Colonic mucosa (tissue), 4 donors: ENCODE data around the gene PARP1. TPM values are rescaled to one million over a fixed set of nuclear protein-coding genes. Genes with fewer than 3 reads are reported as not detected.

ENCODE experiments used
- DNase-seq: peaks from one replicate; pipeline ENCODE4 v3.0.0-alpha.2; 2020
- H3K27ac ChIP-seq: fragments of 200-600 bp; one replicate; pipeline ENCODE4 v1.8.0; 2021
- H3K27me3 ChIP-seq: fragments of 200-600 bp; one replicate; pipeline ENCODE4 v1.8.0; 2021
- H3K36me3 ChIP-seq: fragments of 200-600 bp; one replicate; pipeline ENCODE4 v1.8.0; 2021
- H3K4me1 ChIP-seq: fragments of 200-600 bp; one replicate; pipeline ENCODE4 v1.8.0; 2021; ENCODE audit warnings: mild to moderate bottlenecking
- H3K4me3 ChIP-seq: fragments of 200-600 bp; one replicate; pipeline ENCODE4 v1.8.0; 2021
- H3K9ac ChIP-seq, 2 donors: one replicate each; pipeline ENCODE4 v1.7.0; 2013; ENCODE audit warnings: control low read depth in 2 of 2, low read depth in 2 of 2, low read length in 2 of 2
- H3K9me3 ChIP-seq: fragments of 200-600 bp; one replicate; pipeline ENCODE4 v1.8.0; 2021
- intact Hi-C: fragments of 100-400 bp; cut with DNase I; formaldehyde crosslinking; loops from one replicate; pipeline ENCODE4 v1.14.1; 2022
- total RNA-seq, 2 donors: library from RNA; stranded (reverse); fragmentation: NEBNext Ultra II Directional in 1 of 2; extraction: Animal tissue kit (Norgen Biotek cat#: 25700) in 1 of 2; gene quantifications; one replicate each; pipeline ENCODE4 v1.2.1, GENCODE V29; 2021
- TF ChIP-seq, protein P1 (sequence below): fragments of 200-600 bp; IDR thresholded peaks from one replicate; pipeline ENCODE4 v1.8.0; 2022; ENCODE audit warnings: antibody characterized with exemption, mild to moderate bottlenecking
- donor health status: healthy.
- donor health status: DM: no; HTN: no; CAD: no.
- donor health status: DM: no; HTN: no; CAD: no.

The PARP1 gene
- total RNA-seq, 2 donors from 2014 or later = 56.7 to 96.3 TPM

DNA sequence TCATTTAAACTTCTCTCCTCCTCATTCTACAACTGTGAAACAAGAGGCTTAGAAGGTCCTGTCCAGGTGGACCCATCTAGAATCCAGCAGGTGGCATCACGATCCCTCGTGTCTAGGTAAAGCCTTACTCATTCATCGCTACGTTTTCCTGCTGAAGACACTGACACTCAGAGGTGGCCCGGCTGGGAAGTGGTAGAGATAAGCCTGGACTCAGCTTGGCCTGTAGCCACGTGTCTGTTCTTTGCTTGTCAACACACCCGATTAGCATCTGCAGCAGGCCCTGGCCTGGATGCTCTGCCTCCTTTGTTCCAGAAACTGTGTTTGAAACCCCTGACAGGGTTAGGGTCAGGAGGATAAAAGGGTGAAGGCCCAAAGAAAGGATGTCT, 43.4 kb downstream of the PARP1 start:
- no peaks in the 10 kb centered on the region for H3K4me1 ChIP-seq
- TF ChIP-seq, protein P1, sequence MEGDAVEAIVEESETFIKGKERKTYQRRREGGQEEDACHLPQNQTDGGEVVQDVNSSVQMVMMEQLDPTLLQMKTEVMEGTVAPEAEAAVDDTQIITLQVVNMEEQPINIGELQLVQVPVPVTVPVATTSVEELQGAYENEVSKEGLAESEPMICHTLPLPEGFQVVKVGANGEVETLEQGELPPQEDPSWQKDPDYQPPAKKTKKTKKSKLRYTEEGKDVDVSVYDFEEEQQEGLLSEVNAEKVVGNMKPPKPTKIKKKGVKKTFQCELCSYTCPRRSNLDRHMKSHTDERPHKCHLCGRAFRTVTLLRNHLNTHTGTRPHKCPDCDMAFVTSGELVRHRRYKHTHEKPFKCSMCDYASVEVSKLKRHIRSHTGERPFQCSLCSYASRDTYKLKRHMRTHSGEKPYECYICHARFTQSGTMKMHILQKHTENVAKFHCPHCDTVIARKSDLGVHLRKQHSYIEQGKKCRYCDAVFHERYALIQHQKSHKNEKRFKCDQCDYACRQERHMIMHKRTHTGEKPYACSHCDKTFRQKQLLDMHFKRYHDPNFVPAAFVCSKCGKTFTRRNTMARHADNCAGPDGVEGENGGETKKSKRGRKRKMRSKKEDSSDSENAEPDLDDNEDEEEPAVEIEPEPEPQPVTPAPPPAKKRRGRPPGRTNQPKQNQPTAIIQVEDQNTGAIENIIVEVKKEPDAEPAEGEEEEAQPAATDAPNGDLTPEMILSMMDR = no peak
- intact Hi-C loops = no loop called here
- H3K27me3 ChIP-seq = no peaks in the 10 kb centered on the region
- H3K4me3 ChIP-seq = no peak overlapping the region
- no peak for DNase-seq
- no peak overlapping the region for H3K27ac ChIP-seq
- peaks cover 19% of the 10 kb centered on the region for H3K36me3 ChIP-seq
- no peaks in the 10 kb centered on the region for H3K9me3 ChIP-seq
- no peak overlapping the region for H3K9ac ChIP-seq

DNA sequence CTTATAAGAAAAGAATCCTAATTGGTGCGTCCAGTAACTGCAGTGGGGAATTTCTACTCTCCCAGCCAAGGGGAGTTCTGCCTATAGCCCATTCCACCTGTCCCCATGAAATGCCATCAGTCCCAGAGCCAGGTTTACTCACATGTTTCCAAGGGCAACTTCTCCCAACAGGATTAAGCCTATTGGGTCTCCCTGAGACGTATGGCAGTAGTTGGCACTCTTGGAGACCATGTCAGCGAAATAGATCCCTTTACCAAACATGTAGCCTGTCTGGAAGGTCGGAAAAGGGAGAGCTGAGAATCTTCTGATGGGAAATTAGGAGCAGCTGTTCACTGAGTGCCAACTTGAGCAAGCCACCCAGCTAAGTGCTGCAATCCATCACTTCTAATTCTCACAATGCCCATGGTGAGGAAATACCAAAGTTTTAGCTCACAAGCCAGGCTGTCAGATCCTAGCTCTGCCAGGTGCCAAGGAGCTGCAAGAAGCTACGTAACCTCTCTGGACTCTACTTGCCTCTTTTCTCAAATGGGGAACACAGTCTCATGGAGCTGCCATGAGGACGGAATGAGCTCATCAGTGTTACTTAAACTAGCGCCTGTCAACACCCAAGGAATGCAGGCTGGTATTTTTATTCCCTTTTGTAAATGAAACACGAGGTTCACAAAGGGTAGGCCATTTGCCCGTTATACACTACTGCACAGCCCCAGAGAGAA, 43.9 kb downstream of the PARP1 start:
- peaks cover 19% of the 10 kb centered on the region for H3K36me3 ChIP-seq
- no peak overlapping the region for H3K27ac ChIP-seq
- H3K4me3 ChIP-seq = no peak overlapping the region

DNA sequence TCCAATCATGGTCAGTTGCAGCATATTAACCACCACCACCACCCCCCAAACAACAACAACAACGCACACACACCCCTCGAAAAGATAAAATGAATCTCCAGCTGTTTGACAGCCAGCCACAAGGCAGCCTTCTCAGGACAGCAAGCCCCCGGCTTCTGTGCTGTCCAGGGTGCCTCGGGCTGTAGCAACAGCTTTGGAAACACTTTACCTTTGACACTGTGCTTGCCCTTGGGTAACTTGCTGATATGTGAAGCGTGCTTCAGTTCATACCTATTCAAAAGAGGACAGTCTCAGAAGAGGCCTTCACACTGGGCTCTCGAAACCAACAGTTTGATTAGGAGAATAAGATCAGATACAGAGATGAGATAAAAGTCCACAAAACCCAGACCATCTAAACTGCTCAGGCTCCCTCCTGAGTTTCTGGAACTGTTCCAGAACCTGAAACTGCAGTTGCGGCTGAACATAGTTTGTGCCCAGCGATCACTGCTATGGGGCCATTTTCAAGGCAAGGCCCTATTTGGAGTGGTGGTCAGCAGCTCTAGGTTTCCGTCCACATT, 44.9 kb downstream of the PARP1 start:
- H3K9me3 ChIP-seq = no peaks in the 10 kb centered on the region
- intact Hi-C loops = no loop called here
- TF ChIP-seq, protein P1 = no peak

More for the DNA sequence above, 43.9 kb downstream of the PARP1 start:
- intact Hi-C loops = no loop called here
- H3K9me3 ChIP-seq = no peaks in the 10 kb centered on the region
- H3K27me3 ChIP-seq = no peaks in the 10 kb centered on the region
- H3K4me1 ChIP-seq = no peaks in the 10 kb centered on the region
- TF ChIP-seq, protein P1 = no peak
- DNase-seq = no peak
- no peak overlapping the region for H3K9ac ChIP-seq

DNA sequence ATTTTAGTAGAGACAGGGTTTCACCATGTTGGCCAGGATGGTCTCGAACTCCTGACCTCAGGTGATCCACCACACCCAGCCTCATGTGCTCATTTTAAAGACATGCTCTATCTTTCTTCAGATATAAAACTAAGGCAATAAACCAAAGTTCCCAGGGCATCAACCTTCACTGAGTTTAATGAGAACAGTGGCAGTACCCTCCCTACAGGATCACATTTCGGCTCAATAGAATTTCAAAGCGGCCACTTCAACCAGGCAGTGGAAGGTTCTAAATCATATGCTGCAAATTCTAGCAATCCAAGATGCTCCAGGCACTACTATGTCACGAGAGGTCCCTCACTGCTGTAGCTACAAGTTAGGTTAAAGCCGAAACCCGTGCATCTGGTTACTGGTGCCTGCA, 45.5 kb downstream of the PARP1 start:
- Histone ChIP-seq H3K27ac (no peak overlapping the region), H3K9me3 (no peaks in the 10 kb centered on the region), H3K4me3 (no peak overlapping the region), H3K36me3 (peaks cover 15% of the 10 kb centered on the region), H3K27me3 (no peaks in the 10 kb centered on the region), H3K4me1 (no peaks in the 10 kb centered on the region), H3K9ac (no peak overlapping the region)
- intact Hi-C loops = no loop called here
- DNase-seq = no peak
- TF ChIP-seq, protein P1 = no peak

More for the DNA sequence above, 44.9 kb downstream of the PARP1 start:
- DNase-seq = no peak
- Histone ChIP-seq H3K27me3 (no peaks in the 10 kb centered on the region), H3K9ac (no peak overlapping the region), H3K4me1 (no peaks in the 10 kb centered on the region), H3K36me3 (peaks cover 19% of the 10 kb centered on the region), H3K4me3 (no peak overlapping the region), H3K27ac (no peak overlapping the region)

DNA sequence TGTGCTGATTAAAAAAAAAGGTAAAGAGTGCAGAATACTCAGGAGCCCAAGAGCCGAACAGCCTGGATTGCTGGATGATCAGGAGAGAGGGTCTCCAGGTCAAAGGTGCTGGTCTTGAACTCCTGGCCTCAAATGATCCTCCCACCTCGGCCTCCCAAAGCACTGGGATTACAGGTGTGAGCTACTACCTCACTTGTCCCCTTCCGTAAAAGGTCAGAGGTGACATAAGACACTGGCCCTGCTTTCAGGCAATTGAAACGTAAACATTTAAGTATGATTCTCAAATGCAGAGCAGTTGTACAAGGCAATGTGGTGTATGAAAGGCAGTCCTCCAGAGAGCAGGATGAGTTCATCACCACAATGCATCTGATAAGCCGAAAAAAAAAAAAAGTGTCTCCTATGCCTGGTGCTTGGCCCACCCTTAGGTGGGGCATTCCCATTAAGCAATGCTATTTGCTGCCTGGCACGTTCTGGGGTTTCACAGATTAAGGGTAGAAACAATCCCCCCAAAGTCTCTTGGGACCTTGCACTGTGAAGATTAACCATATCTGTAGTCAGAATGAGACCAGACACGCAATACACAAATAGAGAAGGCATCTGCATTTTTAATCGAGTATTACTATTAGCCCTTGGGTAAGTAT, 47.7 kb downstream of the PARP1 start:
- no peak for DNase-seq
- Histone ChIP-seq H3K4me1 (no peaks in the 10 kb centered on the region), H3K27me3 (no peaks in the 10 kb centered on the region), H3K9ac (no peak overlapping the region), H3K9me3 (no peaks in the 10 kb centered on the region), H3K4me3 (no peak overlapping the region), H3K27ac (no peak overlapping the region), H3K36me3 (peaks cover 15% of the 10 kb centered on the region)
- TF ChIP-seq, protein P1 = no peak
- intact Hi-C loops = no loop called here
